Skeletal muscle tissue (tissue), 4 donors: ENCODE data around the gene DYNLRB1. TPM values are rescaled to one million over a fixed set of nuclear protein-coding genes. Genes with fewer than 3 reads are reported as not detected.
"Not testable (repeated sequence)": the region's sequence is repeated elsewhere in the genome, so short reads cannot be mapped to it uniquely, and the experiment has no call there.

ENCODE experiments used
- H3K27ac ChIP-seq: one replicate; pipeline ENCODE4 v1.7.0; 2013; ENCODE audit warnings: mild to moderate bottlenecking, low read depth, low read length, inconsistent platforms
- H3K27me3 ChIP-seq, 3 donors: one replicate each; pipeline ENCODE4 v1.7.0; 2013; ENCODE audit warnings: low read length in 3 of 3; ENCODE audit not compliant: control insufficient read depth in 3 of 3, insufficient read depth in 3 of 3
- H3K36me3 ChIP-seq, 3 donors: one replicate each; pipeline ENCODE4 v1.7.0; 2013; ENCODE audit warnings: low read length in 3 of 3; ENCODE audit not compliant: control insufficient read depth in 3 of 3, insufficient read depth in 3 of 3
- H3K4me1 ChIP-seq, 3 donors: one replicate each; pipeline ENCODE4 v1.7.0; 2013; ENCODE audit warnings: low read length in 3 of 3, mild to moderate bottlenecking in 3 of 3; ENCODE audit not compliant: control insufficient read depth in 3 of 3, insufficient read depth in 3 of 3
- H3K4me3 ChIP-seq, 3 donors: one replicate each; pipeline ENCODE4 v1.7.0; 2013; ENCODE audit warnings: low read length in 3 of 3
- H3K9ac ChIP-seq, 3 donors: one replicate each; pipeline ENCODE4 v1.7.0; 2013; ENCODE audit warnings: low read length in 3 of 3, mild to moderate bottlenecking in 3 of 3, moderate library complexity in 2 of 3, low read depth in 1 of 3
- H3K9me3 ChIP-seq, 3 donors: one replicate each; pipeline ENCODE4 v1.7.0; 2013; ENCODE audit warnings: low read length in 3 of 3; ENCODE audit not compliant: control insufficient read depth in 3 of 3
- total RNA-seq: library from RNA; depleted of rRNA; stranded (reverse); fragments of >200 nt; gene quantifications from one replicate; pipeline ENCODE4 v1.2.3, GENCODE V29; 2014
- donor health status: Osteomylitis.

DYNLRB1 gene
- total RNA-seq, 1 donor from 2014 or later, result 28.7 TPM

GRCh38 chr20:34511891-34512265 is 4.3 kb upstream of the DYNLRB1 start:
- peaks cover 12 to 17% (median 15%) of the 10 kb centered on the region in 3 donors for H3K4me1 ChIP-seq

GRCh38 chr20:34512266-34512954 is 3.8 kb upstream of the DYNLRB1 start:
- Histone ChIP-seq H3K27me3 (no peaks in the 10 kb centered on the region), H3K4me1 (peaks cover 12 to 20% (median 19%) of the 10 kb centered on the region in 3 donors), H3K9ac (no peak overlapping the region), H3K27ac (no peak overlapping the region), H3K36me3 (peaks cover 0 to 20% (median 11%) of the 10 kb centered on the region in 3 donors), H3K4me3 (no peak overlapping the region), H3K9me3 (no peaks in the 10 kb centered on the region)

More at GRCh38 chr20:34511891-34512265, 4.3 kb upstream of the DYNLRB1 start:
- Histone ChIP-seq H3K27ac (no peak overlapping the region), H3K4me3 (no peak overlapping the region), H3K36me3 (peaks cover 0 to 20% (median 12%) of the 10 kb centered on the region in 3 donors), H3K27me3 (no peaks in the 10 kb centered on the region), H3K9me3 (no peaks in the 10 kb centered on the region), H3K9ac (no peak overlapping the region)

GRCh38 chr20:34512955-34513419 is 3.2 kb upstream of the DYNLRB1 start:
- Histone ChIP-seq H3K4me3 (no peak overlapping the region), H3K4me1 (peaks cover 12 to 22% (median 20%) of the 10 kb centered on the region in 3 donors), H3K27ac (no peak overlapping the region), H3K27me3 (no peaks in the 10 kb centered on the region), H3K9me3 (no peaks in the 10 kb centered on the region), H3K9ac (no peak overlapping the region), H3K36me3 (peaks cover 0 to 15% (median 7%) of the 10 kb centered on the region in 3 donors)

GRCh38 chr20:34514034-34514433 is 2.2 kb upstream of the DYNLRB1 start:
- not testable (repeated sequence) for H3K4me3 ChIP-seq, H3K27me3 ChIP-seq, H3K27ac ChIP-seq, H3K9me3 ChIP-seq, H3K9ac ChIP-seq, H3K36me3 ChIP-seq
- peaks cover 12 to 22% (median 20%) of the 10 kb centered on the region in 3 donors for H3K4me1 ChIP-seq

GRCh38 chr20:34514897-34515483 is 1.2 kb upstream of the DYNLRB1 start:
- H3K4me1 ChIP-seq, result peaks cover 12 to 22% (median 20%) of the 10 kb centered on the region in 3 donors
- peak overlapping the region; percentile 66 to 93 (median 93) for H3K9ac ChIP-seq

GRCh38 chr20:34515484-34516246 is 557 bp upstream of the DYNLRB1 start:
- H3K4me3 ChIP-seq, result peak overlapping the region; percentile 92 to 95 (median 94)
- H3K9ac ChIP-seq, result peak overlapping the region; percentile 66 to 93 (median 93)
- H3K27me3 ChIP-seq, result no peaks in the 10 kb centered on the region
- peak overlapping the region; percentile 91 for H3K27ac ChIP-seq
- H3K9me3 ChIP-seq, result no peaks in the 10 kb centered on the region
- H3K36me3 ChIP-seq, result peaks cover 0 to 5% (median 0%) of the 10 kb centered on the region in 3 donors
- H3K4me1 ChIP-seq, result peaks cover 12 to 26% (median 24%) of the 10 kb centered on the region in 3 donors

More at GRCh38 chr20:34514897-34515483, 1.2 kb upstream of the DYNLRB1 start:
- H3K27me3 ChIP-seq, result no peaks in the 10 kb centered on the region
- H3K36me3 ChIP-seq, result peaks cover 0 to 5% (median 0%) of the 10 kb centered on the region in 3 donors
- H3K27ac ChIP-seq, result peak overlapping the region; percentile 91
- peak overlapping the region; percentile 92 to 95 (median 94) for H3K4me3 ChIP-seq
- no peaks in the 10 kb centered on the region for H3K9me3 ChIP-seq

GRCh38 chr20:34517114-34517505 is 888 bp downstream of the DYNLRB1 start:
- no peaks in the 10 kb centered on the region for H3K27me3 ChIP-seq
- peaks cover 12 to 28% (median 26%) of the 10 kb centered on the region in 3 donors for H3K4me1 ChIP-seq
- H3K4me3 ChIP-seq, result peak overlapping the region; percentile 92 to 95 (median 94)
- H3K9me3 ChIP-seq, result no peaks in the 10 kb centered on the region
- peaks cover 0 to 2% (median 0%) of the 10 kb centered on the region in 3 donors for H3K36me3 ChIP-seq
- peak overlapping the region; percentile 91 for H3K27ac ChIP-seq
- peak overlapping the region; percentile 86 to 93 (median 93) for H3K9ac ChIP-seq

GRCh38 chr20:34518863-34519262 is 2.6 kb downstream of the DYNLRB1 start:
- H3K9me3 ChIP-seq, H3K36me3 ChIP-seq, H3K27me3 ChIP-seq, H3K4me3 ChIP-seq, H3K27ac ChIP-seq, H3K9ac ChIP-seq: not testable (repeated sequence)
- peaks cover 18 to 42% (median 33%) of the 10 kb centered on the region in 3 donors for H3K4me1 ChIP-seq

- H3K9me3 ChIP-seq, H3K4me3 ChIP-seq, H3K9ac ChIP-seq, H3K27me3 ChIP-seq, H3K36me3 ChIP-seq, H3K27ac ChIP-seq: not testable (repeated sequence)
- H3K4me1 ChIP-seq, result peaks cover 25 to 46% (median 34%) of the 10 kb centered on the region in 3 donors
Measured at GRCh38 chr20:34519841-34520240, 3.6 kb downstream of the DYNLRB1 start.
